HEK293 (cell line): ENCODE measurements around the gene CDCA8.
A peak's percentile ranks its signal among the peaks of the same experiment; 100 is the strongest.

ENCODE experiments used
- CTCF ChIA-PET: fragments of 350-600 bp; formaldehyde crosslinking; extraction: SDS; loops from one replicate; lab custom pipeline; 2021; ENCODE audit warnings: antibody characterized with exemption; lab: Yijun Ruan, JAX
- POLR2A ChIA-PET: fragments of 300-600 bp; formaldehyde crosslinking; extraction: SDS; loops from one replicate; lab custom pipeline; 2020; ENCODE audit warnings: antibody characterized with exemption, inconsistent platforms; lab: Yijun Ruan, JAX
- H3K27ac ChIP-seq: fragments of 200-500 bp; sonication (Bioruptor generic); 2 replicates; pipeline ENCODE4 v1.5.1; 2014; ENCODE audit warnings: low read depth, low read length, control low read depth, inconsistent platforms; ENCODE audit errors: extremely low read depth
- H3K36me3 ChIP-seq, 2 experiments: fragments of 200-500 bp in 1 of 2; sonication (Bioruptor generic) in 1 of 2; 1 replicate in 1 of 2; 2 replicates in 1 of 2; pipeline ENCODE4 v1.5.1; 2014 to 2017; ENCODE audit warnings: inconsistent platforms in 2 of 2, low read length in 2 of 2; ENCODE audit not compliant: control insufficient read depth in 2 of 2, insufficient read depth in 1 of 2
- H3K4me1 ChIP-seq: fragments of 200-500 bp; sonication (Bioruptor generic); 2 replicates; pipeline ENCODE4 v1.5.1; 2014; ENCODE audit warnings: mild to moderate bottlenecking, low read length, inconsistent platforms; ENCODE audit not compliant: control insufficient read depth, insufficient read depth
- H3K4me3 ChIP-seq: 2 replicates; pipeline ENCODE4 v1.5.1; 2011; ENCODE audit warnings: low read depth, mild to moderate bottlenecking, control low read depth, low read length, moderate library complexity
- H3K9me3 ChIP-seq: fragments of 200-500 bp; sonication (Bioruptor generic); 2 replicates; pipeline ENCODE4 v1.5.1; 2014; ENCODE audit warnings: low read depth, low read length, inconsistent platforms; ENCODE audit not compliant: control insufficient read depth, insufficient read depth
- BCL11A ChIP-seq: fragments of 450-650 bp; formaldehyde crosslinking; IDR thresholded peaks from 2 replicates; pipeline ENCODE4 v1.5.1; 2016; ENCODE audit warnings: low read depth, missing biosample characterization, missing genetic modification characterization
- FEZF1 ChIP-seq: fragments of 450-650 bp; formaldehyde crosslinking; IDR thresholded peaks from 2 replicates; pipeline ENCODE4 v1.5.1; 2016; ENCODE audit warnings: missing biosample characterization, missing genetic modification characterization
- GLIS2 ChIP-seq: fragments of 450-650 bp; formaldehyde crosslinking; IDR thresholded peaks from 2 replicates; pipeline ENCODE4 v1.5.1; 2016; ENCODE audit warnings: missing biosample characterization, missing genetic modification characterization
- SP2 ChIP-seq: fragments of 450-650 bp; formaldehyde crosslinking; IDR thresholded peaks from 2 replicates; pipeline ENCODE4 v1.5.1; 2016; ENCODE audit warnings: missing biosample characterization, missing genetic modification characterization
- SP7 ChIP-seq: fragments of 450-650 bp; formaldehyde crosslinking; IDR thresholded peaks from 2 replicates; pipeline ENCODE4 v1.5.1; 2016; ENCODE audit warnings: missing biosample characterization, missing genetic modification characterization
- ZEB2 ChIP-seq: fragments of 450-650 bp; formaldehyde crosslinking; IDR thresholded peaks from 2 replicates; pipeline ENCODE4 v1.5.1; 2016; ENCODE audit warnings: missing biosample characterization, missing genetic modification characterization
- ZNF184 ChIP-seq: fragments of 450-650 bp; IDR thresholded peaks from 2 replicates; pipeline ENCODE4 v1.5.1; 2018; ENCODE audit warnings: missing biosample characterization, mild to moderate bottlenecking, missing genetic modification characterization
- ZNF202 ChIP-seq: fragments of 450-650 bp; formaldehyde crosslinking; IDR thresholded peaks from 2 replicates; pipeline ENCODE4 v1.5.1; 2016; ENCODE audit warnings: missing biosample characterization, missing genetic modification characterization, borderline replicate concordance
- ZNF221 ChIP-seq: fragments of 450-650 bp; formaldehyde crosslinking; IDR thresholded peaks from 2 replicates; pipeline ENCODE4 v1.5.1; 2017; ENCODE audit warnings: missing biosample characterization, missing genetic modification characterization, borderline replicate concordance
- ZNF266 ChIP-seq: fragments of 450-650 bp; formaldehyde crosslinking; IDR thresholded peaks from 2 replicates; pipeline ENCODE4 v1.5.1; 2016; ENCODE audit warnings: missing biosample characterization, missing genetic modification characterization, low read depth
- ZNF324 ChIP-seq: fragments of 450-650 bp; formaldehyde crosslinking; IDR thresholded peaks from 2 replicates; pipeline ENCODE4 v1.5.1; 2016; ENCODE audit warnings: missing biosample characterization, missing genetic modification characterization
- ZNF48 ChIP-seq: fragments of 450-650 bp; formaldehyde crosslinking; IDR thresholded peaks from 2 replicates; pipeline ENCODE4 v1.5.1; 2016; ENCODE audit warnings: missing biosample characterization, missing genetic modification characterization
- ZNF501 ChIP-seq: fragments of 450-650 bp; formaldehyde crosslinking; IDR thresholded peaks from 2 replicates; pipeline ENCODE4 v1.5.1; 2016; ENCODE audit warnings: missing biosample characterization, missing genetic modification characterization
- ZNF510 ChIP-seq: fragments of 450-650 bp; formaldehyde crosslinking; IDR thresholded peaks from 2 replicates; pipeline ENCODE4 v1.5.1; 2018; ENCODE audit warnings: mild to moderate bottlenecking, missing genetic modification characterization, missing biosample characterization; ENCODE audit not compliant: insufficient replicate concordance
- ZNF626 ChIP-seq: fragments of 450-650 bp; sonication (Bioruptor Pico); formaldehyde crosslinking; IDR thresholded peaks from 2 replicates; pipeline ENCODE4 v1.5.1; 2018; ENCODE audit warnings: missing biosample characterization, missing genetic modification characterization, inconsistent platforms
- ZNF670 ChIP-seq: fragments of 450-650 bp; formaldehyde crosslinking; IDR thresholded peaks from 2 replicates; pipeline ENCODE4 v1.5.1; 2016; ENCODE audit warnings: missing biosample characterization, missing genetic modification characterization, low read depth
- TF ChIP-seq, protein P1 (sequence below): fragments of 450-650 bp; formaldehyde crosslinking; IDR thresholded peaks from 2 replicates; pipeline ENCODE4 v1.5.1; 2017; ENCODE audit warnings: missing biosample characterization, missing genetic modification characterization
- TF ChIP-seq, protein P2 (sequence below): fragments of 450-650 bp; formaldehyde crosslinking; IDR thresholded peaks from 2 replicates; pipeline ENCODE4 v1.5.1; 2016; ENCODE audit warnings: missing biosample characterization, missing genetic modification characterization

CDCA8 gene

DNA sequence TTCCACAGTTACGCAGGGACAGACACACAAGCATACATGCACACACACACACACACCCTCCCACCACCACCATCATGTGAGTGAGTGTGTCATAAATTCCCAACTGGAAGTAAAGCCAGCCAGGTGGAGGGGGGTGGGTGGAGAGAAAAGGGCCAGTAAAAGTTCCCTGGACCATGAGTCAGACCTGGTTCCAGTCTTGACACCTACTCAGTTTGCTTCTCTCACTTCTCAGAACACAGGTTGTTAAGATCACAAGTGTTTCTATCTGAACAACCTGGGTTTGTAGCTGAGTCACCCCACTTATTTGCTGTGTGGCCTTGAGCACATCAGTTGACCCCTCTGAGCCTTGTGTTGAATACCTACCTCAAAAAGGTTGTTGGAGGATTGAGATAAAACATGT lies 63.0 kb downstream of the CDCA8 start (continued):
- TF ChIP-seq, protein P1, sequence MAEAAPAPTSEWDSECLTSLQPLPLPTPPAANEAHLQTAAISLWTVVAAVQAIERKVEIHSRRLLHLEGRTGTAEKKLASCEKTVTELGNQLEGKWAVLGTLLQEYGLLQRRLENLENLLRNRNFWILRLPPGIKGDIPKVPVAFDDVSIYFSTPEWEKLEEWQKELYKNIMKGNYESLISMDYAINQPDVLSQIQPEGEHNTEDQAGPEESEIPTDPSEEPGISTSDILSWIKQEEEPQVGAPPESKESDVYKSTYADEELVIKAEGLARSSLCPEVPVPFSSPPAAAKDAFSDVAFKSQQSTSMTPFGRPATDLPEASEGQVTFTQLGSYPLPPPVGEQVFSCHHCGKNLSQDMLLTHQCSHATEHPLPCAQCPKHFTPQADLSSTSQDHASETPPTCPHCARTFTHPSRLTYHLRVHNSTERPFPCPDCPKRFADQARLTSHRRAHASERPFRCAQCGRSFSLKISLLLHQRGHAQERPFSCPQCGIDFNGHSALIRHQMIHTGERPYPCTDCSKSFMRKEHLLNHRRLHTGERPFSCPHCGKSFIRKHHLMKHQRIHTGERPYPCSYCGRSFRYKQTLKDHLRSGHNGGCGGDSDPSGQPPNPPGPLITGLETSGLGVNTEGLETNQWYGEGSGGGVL (tag by site-specific recombination), result peak; percentile 80
- TF ChIP-seq ZNF626 (tag by site-specific recombination) (no peak), SP7 (tag by site-specific recombination) (0 out of 2 replicates have a peak, but pooled peaks have one; percentile 11), ZNF670 (tag by site-specific recombination) (no peak), ZEB2 (tag by site-specific recombination) (no peak), ZNF202 (no peak), ZNF221 (no peak)
- TF ChIP-seq, all 188 proteins: peak for 6

DNA sequence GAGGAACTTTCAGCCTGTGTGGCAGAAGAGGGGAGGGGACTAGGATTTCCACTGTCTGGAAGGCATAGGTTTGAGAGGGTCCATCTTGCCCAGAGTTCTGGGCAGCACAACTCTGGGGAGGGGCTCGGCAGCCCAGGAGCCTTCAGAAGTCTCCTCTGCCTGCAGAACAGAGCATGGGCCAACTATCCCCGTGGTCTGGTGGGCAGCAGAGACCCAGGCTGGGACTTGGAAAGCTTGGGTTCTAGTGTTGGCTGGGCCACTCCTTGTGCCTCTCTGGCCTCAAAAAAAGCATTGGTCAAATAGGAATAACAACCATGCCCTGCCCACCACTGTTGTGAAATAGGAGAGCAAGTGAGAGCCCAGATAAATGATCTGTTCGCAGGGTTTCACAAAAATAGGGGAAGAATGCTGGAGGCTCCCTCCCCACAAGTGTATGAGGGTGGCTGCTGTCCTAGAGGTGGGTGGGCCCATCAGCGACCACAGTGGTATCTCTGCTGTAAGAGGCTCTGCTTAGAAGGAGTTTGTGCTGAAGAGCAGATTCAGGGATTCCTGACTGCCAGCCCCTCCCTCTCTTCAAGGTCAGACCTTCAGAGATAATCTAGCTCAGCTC lies 63.7 kb downstream of the CDCA8 start:
- POLR2A ChIA-PET, result interaction anchor here (1.5 kb wide), 1 partner anchor 64 kb away, joined by 5 read pairs; the partner anchor contains the start of gene CDCA8

More for the DNA sequence above, 63.7 kb downstream of the CDCA8 start:
- CTCF ChIA-PET, result interaction anchor here (0.6 to 1.0 kb wide), 2 partner anchors 12 to 29 kb away, joined by 3 to 4 read pairs; no protein-coding TSS in a partner anchor
- H3K4me1 ChIP-seq, result no peaks in the 10 kb centered on the region
- no peak overlapping the region for H3K27ac ChIP-seq
- TF ChIP-seq ZNF184, result no peak
- TF ChIP-seq, protein P2, sequence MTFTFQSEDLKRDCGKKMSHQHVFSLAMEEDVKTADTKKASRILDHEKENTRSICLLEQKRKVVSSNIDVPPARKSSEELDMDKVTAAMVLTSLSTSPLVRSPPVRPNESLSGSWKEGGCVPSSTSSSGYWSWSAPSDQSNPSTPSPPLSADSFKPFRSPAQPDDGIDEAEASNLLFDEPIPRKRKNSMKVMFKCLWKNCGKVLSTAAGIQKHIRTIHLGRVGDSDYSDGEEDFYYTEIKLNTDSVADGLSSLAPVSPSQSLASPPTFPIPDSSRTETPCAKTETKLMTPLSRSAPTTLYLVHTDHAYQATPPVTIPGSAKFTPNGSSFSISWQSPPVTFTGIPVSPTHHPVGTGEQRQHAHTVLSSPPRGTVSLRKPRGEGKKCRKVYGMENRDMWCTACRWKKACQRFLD (tag by site-specific recombination), result no peak
- TF ChIP-seq ZNF324 (tag by site-specific recombination), result no peak
- TF ChIP-seq ZNF510 (tag by site-specific recombination), result no peak
- no peak for TF ChIP-seq SP2
- no peak for TF ChIP-seq GLIS2 (tag by site-specific recombination)
- TF ChIP-seq ZNF266 (tag by site-specific recombination), result no peak
- no peak for TF ChIP-seq ZNF501
- no peak for TF ChIP-seq BCL11A (tag by site-specific recombination)
- TF ChIP-seq FEZF1 (tag by site-specific recombination), result no peak
- TF ChIP-seq ZNF48 (tag by site-specific recombination), result no peak
- H3K4me3 ChIP-seq, result no peak overlapping the region
- no peaks in the 10 kb centered on the region for H3K36me3 ChIP-seq
- no peaks in the 10 kb centered on the region for H3K9me3 ChIP-seq
